GM21786 (cell line): ENCODE results near the gene TUBB1.
"Not testable (repeated sequence)": the region's sequence is repeated elsewhere in the genome, so short reads cannot be mapped to it uniquely, and the experiment has no call there.

Source experiments
- ATAC-seq: cut with Tn5 transposase; IDR thresholded peaks from one replicate; pipeline ENCODE4 v1.9.1; 2021; ENCODE audit not compliant: unreplicated experiment

The TUBB1 gene

GRCh38 chr20:59040667-59041066, 21.4 kb downstream of the TUBB1 start:
- ATAC-seq = no peak

GRCh38 chr20:59041487-59041886, 22.3 kb downstream of the TUBB1 start:
- not testable (repeated sequence) for ATAC-seq

GRCh38 chr20:59042151-59042795, 23.0 kb downstream of the TUBB1 start, which contains the start of gene PRELID3B:
PRELID3B (minus strand) TSS chr20:59042786; CDS start chr20:59042730, 56 bp downstream.
- peak; percentile 34 for ATAC-seq

GRCh38 chr20:59042796-59043631, 23.8 kb downstream of the TUBB1 start:
- ATAC-seq = peak; percentile 90

GRCh38 chr20:59043698-59044097, 24.5 kb downstream of the TUBB1 start:
- no peak for ATAC-seq

GRCh38 chr20:59044295-59044694, 25.1 kb downstream of the TUBB1 start:
- ATAC-seq = no peak

- ATAC-seq = no peak
These were observed 25.6 kb downstream of the TUBB1 start for GRCh38 chr20:59044796-59045195.

GRCh38 chr20:59046862-59047261, 27.6 kb downstream of the TUBB1 start:
- ATAC-seq = no peak

GRCh38 chr20:59047938-59048680, 28.9 kb downstream of the TUBB1 start:
- no peak for ATAC-seq

GRCh38 chr20:59048681-59049030, 29.4 kb downstream of the TUBB1 start:
- no peak for ATAC-seq

- no peak for ATAC-seq
These were observed 31.2 kb downstream of the TUBB1 start for GRCh38 chr20:59050437-59050836.

GRCh38 chr20:59051666-59052185, 32.5 kb downstream of the TUBB1 start:
- ATAC-seq = no peak

GRCh38 chr20:59055302-59055701, 36.1 kb downstream of the TUBB1 start:
- no peak for ATAC-seq

- ATAC-seq = no peak
These were observed 42.9 kb downstream of the TUBB1 start for GRCh38 chr20:59062081-59062480.

- no peak for ATAC-seq
These were observed 44.4 kb downstream of the TUBB1 start for GRCh38 chr20:59063358-59064213.

- ATAC-seq = no peak
These were observed 45.0 kb downstream of the TUBB1 start for GRCh38 chr20:59064214-59064722.

GRCh38 chr20:59068534-59068933, 49.3 kb downstream of the TUBB1 start:
- ATAC-seq = no peak

GRCh38 chr20:59069026-59069425, 49.8 kb downstream of the TUBB1 start:
- ATAC-seq = no peak

GRCh38 chr20:59071216-59071615, 52.0 kb downstream of the TUBB1 start:
- no peak for ATAC-seq

- ATAC-seq = no peak
These were observed 54.4 kb downstream of the TUBB1 start for GRCh38 chr20:59073582-59073981.
